H9 (cell line): ENCODE measurements around the gene DENND6B. TPM values are rescaled to one million over a fixed set of nuclear protein-coding genes. Genes with fewer than 3 reads are reported as not detected.

Source experiments
- DNase-seq: peaks from one replicate; pipeline ENCODE4 v3.0.0-alpha.2; 2017
- H2AFZ ChIP-seq: one replicate; pipeline ENCODE4 v1.6.1; 2013; ENCODE audit warnings: mild to moderate bottlenecking, low read length, control low read depth, moderate library complexity
- H2AK5ac ChIP-seq: 2 replicates; pipeline ENCODE4 v1.6.1; 2013; ENCODE audit warnings: low read length, control low read depth, mixed read lengths; ENCODE audit not compliant: insufficient read length
- H2BK120ac ChIP-seq: one replicate; pipeline ENCODE4 v1.6.1; 2013; ENCODE audit warnings: low read depth, mild to moderate bottlenecking, low read length, control low read depth, inconsistent platforms; ENCODE audit not compliant: poor library complexity, severe bottlenecking
- H2BK12ac ChIP-seq: 2 replicates; pipeline ENCODE4 v1.6.1; 2013; ENCODE audit warnings: low read length, control low read depth, mixed read lengths, low read depth; ENCODE audit not compliant: insufficient read length
- H2BK15ac ChIP-seq: 2 replicates; pipeline ENCODE4 v1.6.1; 2013; ENCODE audit warnings: low read depth, low read length, control low read depth
- H2BK20ac ChIP-seq: one replicate; pipeline ENCODE4 v1.6.1; 2013; ENCODE audit warnings: low read depth, mild to moderate bottlenecking, low read length, control low read depth, inconsistent platforms; ENCODE audit not compliant: poor library complexity, severe bottlenecking
- H2BK5ac ChIP-seq: 2 replicates; pipeline ENCODE4 v1.6.1; 2013; ENCODE audit warnings: low read length, control low read depth, mixed read lengths; ENCODE audit not compliant: insufficient read length
- H3K14ac ChIP-seq: 2 replicates; pipeline ENCODE4 v1.6.1; 2013; ENCODE audit warnings: low read length, control low read depth; ENCODE audit not compliant: insufficient read depth
- H3K18ac ChIP-seq: 2 replicates; pipeline ENCODE4 v1.6.1; 2013; ENCODE audit warnings: low read depth, mild to moderate bottlenecking, mixed read lengths, low read length, control low read depth; ENCODE audit not compliant: insufficient read length
- H3K23ac ChIP-seq: 2 replicates; pipeline ENCODE4 v1.6.1; 2013; ENCODE audit warnings: low read length, control low read depth, mixed read lengths, low read depth; ENCODE audit not compliant: insufficient read length
- H3K23me2 ChIP-seq: 2 replicates; pipeline ENCODE4 v1.6.1; 2013; ENCODE audit warnings: low read depth, mild to moderate bottlenecking, mixed read lengths, low read length, control low read depth; ENCODE audit not compliant: insufficient read length, poor library complexity, severe bottlenecking
- H3K27ac ChIP-seq: 2 replicates; pipeline ENCODE4 v1.5.1; 2013; ENCODE audit warnings: low read length, control low read depth, mixed read lengths, low read depth; ENCODE audit not compliant: insufficient read length
- H3K27me3 ChIP-seq: 2 replicates; pipeline ENCODE4 v1.6.1; 2013; ENCODE audit warnings: low read length, control low read depth, inconsistent platforms; ENCODE audit not compliant: insufficient read depth
- H3K4ac ChIP-seq: 2 replicates; pipeline ENCODE4 v1.6.1; 2013; ENCODE audit warnings: low read depth, mild to moderate bottlenecking, control low read depth, inconsistent platforms, low read length, moderate library complexity
- H3K4me1 ChIP-seq: 2 replicates; pipeline ENCODE4 v1.6.1; 2013; ENCODE audit warnings: low read length, control low read depth, inconsistent platforms; ENCODE audit not compliant: insufficient read depth
- H3K4me2 ChIP-seq: 2 replicates; pipeline ENCODE4 v1.6.1; 2013; ENCODE audit warnings: low read length, control low read depth, mixed read lengths; ENCODE audit not compliant: insufficient read length, insufficient read depth
- H3K56ac ChIP-seq: 2 replicates; pipeline ENCODE4 v1.6.1; 2013; ENCODE audit warnings: low read depth, mild to moderate bottlenecking, mixed read lengths, low read length, control low read depth; ENCODE audit not compliant: insufficient read length
- H3K79me1 ChIP-seq: 2 replicates; pipeline ENCODE4 v1.6.1; 2013; ENCODE audit warnings: low read depth, mild to moderate bottlenecking, moderate library complexity, low read length, control low read depth, inconsistent platforms; ENCODE audit not compliant: insufficient read depth, poor library complexity, severe bottlenecking
- H3K79me2 ChIP-seq: 2 replicates; pipeline ENCODE4 v1.6.1; 2013; ENCODE audit warnings: low read length, control low read depth, inconsistent platforms; ENCODE audit not compliant: insufficient read depth
- H3K9ac ChIP-seq: 2 replicates; pipeline ENCODE4 v1.6.1; 2013; ENCODE audit warnings: low read length, control low read depth, mixed read lengths; ENCODE audit not compliant: insufficient read length; ENCODE audit errors: extremely low read depth
- H3K9me3 ChIP-seq: one replicate; pipeline ENCODE4 v1.6.1; 2013; ENCODE audit warnings: low read depth, low read length, inconsistent platforms; ENCODE audit not compliant: control insufficient read depth
- H3T11ph ChIP-seq: one replicate; pipeline ENCODE4 v1.6.1; 2013; ENCODE audit warnings: mild to moderate bottlenecking, low read length, control low read depth, inconsistent platforms
- H4K20me1 ChIP-seq: one replicate; pipeline ENCODE4 v1.6.1; 2013; ENCODE audit not compliant: control insufficient read depth, insufficient read length, insufficient read depth
- H4K5ac ChIP-seq: 2 replicates; pipeline ENCODE4 v1.6.1; 2013; ENCODE audit warnings: low read depth, mild to moderate bottlenecking, mixed read lengths, low read length, control low read depth; ENCODE audit not compliant: insufficient read length
- H4K8ac ChIP-seq: replicated peaks from 2 replicates; pipeline ENCODE4 v1.6.1; 2013; ENCODE audit warnings: low read length, control low read depth, mixed read lengths, low read depth; ENCODE audit not compliant: insufficient read length
- H4K91ac ChIP-seq: 2 replicates; pipeline ENCODE4 v1.6.1; 2013; ENCODE audit warnings: low read depth, mild to moderate bottlenecking, moderate library complexity, mixed read lengths, low read length, control low read depth; ENCODE audit not compliant: insufficient read length
- H3K27ac Mint-ChIP-seq, 3 experiments: 2 replicates in 2 of 3; 3 replicates in 1 of 3; pipeline ENCODE4 v1.8.0; 2020 to 2021; ENCODE audit warnings: mixed read lengths in 3 of 3, mild to moderate bottlenecking in 1 of 3, moderate library complexity in 1 of 3
- H3K27me3 Mint-ChIP-seq: 2 replicates; pipeline ENCODE4 v1.8.0; 2021; ENCODE audit warnings: low read depth, mild to moderate bottlenecking, moderate library complexity, mixed read lengths
- H3K36me3 Mint-ChIP-seq, 3 experiments: 2 replicates in 2 of 3; 3 replicates in 1 of 3; pipeline ENCODE4 v1.8.0; 2020 to 2021; ENCODE audit warnings: low read depth in 3 of 3, mixed read lengths in 3 of 3; ENCODE audit not compliant: insufficient read depth in 1 of 3
- H3K4me1 Mint-ChIP-seq, 2 experiments: 2 replicates each; pipeline ENCODE4 v1.8.0; 2020; ENCODE audit warnings: mixed read lengths in 2 of 2
- H3K4me3 Mint-ChIP-seq, 2 experiments: 2 replicates in 1 of 2; 3 replicates in 1 of 2; pipeline ENCODE4 v1.8.0; 2020 to 2021; ENCODE audit warnings: mild to moderate bottlenecking in 2 of 2, mixed read lengths in 2 of 2, moderate library complexity in 1 of 2
- H3K9me3 Mint-ChIP-seq, 2 experiments: 2 replicates in 1 of 2; 3 replicates in 1 of 2; pipeline ENCODE4 v1.8.0; 2020; ENCODE audit warnings: mild to moderate bottlenecking in 2 of 2, mixed read lengths in 2 of 2, moderate library complexity in 1 of 2
- WGBS: extraction: QIAGEN DNeasy Blood & Tissue Kit; methylation state at CpG from one replicate; pipeline ENCODE4 v1.1.7; 2013; ENCODE audit warnings: missing lambda C conversion rate, low lambda C conversion rate, mixed read lengths; ENCODE audit not compliant: insufficient read length; ENCODE audit errors: extremely low coverage; 5-methylcytosine and 5-hydroxymethylcytosine counted together
- total RNA-seq: library from RNA; stranded (reverse); gene quantifications from 2 replicates; pipeline ENCODE4 v1.2.1, GENCODE V29; 2021
- TF ChIP-seq, protein P1 (sequence below): fragments of 200-600 bp; sonication (generic); conservative IDR thresholded peaks from 3 replicates; pipeline ENCODE4 v1.8.0; 2021; ENCODE audit warnings: antibody characterized with exemption, mild to moderate bottlenecking

Gene DENND6B
- total RNA-seq, 1 experiment from 2014 or later = 1.5 TPM

DNA sequence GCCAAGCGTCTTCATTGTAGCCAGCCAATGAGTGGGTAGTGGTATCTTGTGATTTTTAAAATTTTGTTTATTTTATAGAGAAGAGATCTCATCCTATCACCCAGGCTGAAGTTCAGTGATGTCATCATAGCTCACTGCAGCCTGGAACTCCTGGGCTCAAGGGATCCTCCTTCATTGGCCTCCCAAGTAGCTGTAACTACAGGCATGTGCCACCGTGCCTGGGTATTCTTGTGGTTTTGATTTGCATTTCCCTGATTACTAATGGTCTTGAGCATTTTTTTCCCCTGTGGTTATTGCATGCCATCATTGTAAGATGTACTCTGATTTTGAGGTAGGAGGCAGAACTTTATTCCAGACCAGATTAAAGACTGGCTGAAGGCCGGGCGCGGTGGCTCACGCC, 2.4 kb upstream of the DENND6B start:
- H3K27ac Mint-ChIP-seq = no peak overlapping the region
- Histone ChIP-seq H3K9me3 (no peaks in the 10 kb centered on the region), H2BK120ac (no peak overlapping the region), H2BK20ac (no peak overlapping the region), H4K20me1 (no peaks in the 10 kb centered on the region), H3K4ac (no peak overlapping the region), H2BK15ac (no peak overlapping the region), H4K8ac (no peak overlapping the region), H2AFZ (no peak overlapping the region), H2BK5ac (no peak overlapping the region), H3T11ph (no peak overlapping the region), H2BK12ac (no peak overlapping the region), H3K23me2 (peaks cover 5% of the 10 kb centered on the region), H3K4me2 (no peak overlapping the region), H3K56ac (no peak overlapping the region), H3K14ac (no peak overlapping the region), H3K4me1 (no peaks in the 10 kb centered on the region), H2AK5ac (no peak overlapping the region), H3K23ac (no peak overlapping the region), H3K27ac (no peak overlapping the region), H4K91ac (no peak overlapping the region), H3K79me2 (no peaks in the 10 kb centered on the region), H3K18ac (no peak overlapping the region), H4K5ac (no peak overlapping the region), H3K27me3 (no peaks in the 10 kb centered on the region; the same call in 1 of the 2 replicates), H3K79me1 (no peaks in the 10 kb centered on the region), H3K9ac (no peak overlapping the region)
- no peak overlapping the region for H3K4me3 Mint-ChIP-seq
- peaks cover 41% of the 10 kb centered on the region for H3K27me3 Mint-ChIP-seq
- TF ChIP-seq, protein P1, sequence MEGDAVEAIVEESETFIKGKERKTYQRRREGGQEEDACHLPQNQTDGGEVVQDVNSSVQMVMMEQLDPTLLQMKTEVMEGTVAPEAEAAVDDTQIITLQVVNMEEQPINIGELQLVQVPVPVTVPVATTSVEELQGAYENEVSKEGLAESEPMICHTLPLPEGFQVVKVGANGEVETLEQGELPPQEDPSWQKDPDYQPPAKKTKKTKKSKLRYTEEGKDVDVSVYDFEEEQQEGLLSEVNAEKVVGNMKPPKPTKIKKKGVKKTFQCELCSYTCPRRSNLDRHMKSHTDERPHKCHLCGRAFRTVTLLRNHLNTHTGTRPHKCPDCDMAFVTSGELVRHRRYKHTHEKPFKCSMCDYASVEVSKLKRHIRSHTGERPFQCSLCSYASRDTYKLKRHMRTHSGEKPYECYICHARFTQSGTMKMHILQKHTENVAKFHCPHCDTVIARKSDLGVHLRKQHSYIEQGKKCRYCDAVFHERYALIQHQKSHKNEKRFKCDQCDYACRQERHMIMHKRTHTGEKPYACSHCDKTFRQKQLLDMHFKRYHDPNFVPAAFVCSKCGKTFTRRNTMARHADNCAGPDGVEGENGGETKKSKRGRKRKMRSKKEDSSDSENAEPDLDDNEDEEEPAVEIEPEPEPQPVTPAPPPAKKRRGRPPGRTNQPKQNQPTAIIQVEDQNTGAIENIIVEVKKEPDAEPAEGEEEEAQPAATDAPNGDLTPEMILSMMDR = no peak
- WGBS = no CpG with 5 or more reads among the region's 6 CpGs
- DNase-seq = no peak
- peaks cover 7 to 11% of the 10 kb centered on the region in 2 experiments for H3K4me1 Mint-ChIP-seq
- no peaks in the 10 kb centered on the region for H3K9me3 Mint-ChIP-seq
- H3K36me3 Mint-ChIP-seq = peaks cover 0 to 2% (median 0%) of the 10 kb centered on the region in 3 experiments; a peak in 1 of 7 replicates
